ENCODE measurements around the gene TFCP2L1.
"Not testable (repeated sequence)": the region's sequence is repeated elsewhere in the genome, so short reads cannot be mapped to it uniquely, and the experiment has no call there.

DNA sequence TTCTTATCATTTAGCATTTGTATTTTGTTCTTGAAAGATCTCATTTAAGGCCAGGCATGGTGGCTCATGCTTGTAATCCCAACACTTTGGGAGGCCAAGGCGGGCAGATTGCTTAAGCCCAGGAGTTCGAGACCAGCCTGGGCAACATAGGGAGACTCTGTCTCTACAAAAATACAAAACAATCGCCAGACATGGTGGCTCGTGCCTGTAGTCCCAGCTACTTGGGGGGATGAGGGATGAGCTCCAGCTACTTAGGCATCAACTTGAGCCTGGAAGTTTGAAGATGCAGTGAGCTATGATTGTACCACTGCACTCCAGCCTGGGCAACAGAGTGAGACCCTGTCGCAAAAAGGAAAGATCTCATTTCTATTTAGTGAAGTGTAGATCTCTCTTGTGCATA lies 12.9 kb upstream of the TFCP2L1 start:
- TF ChIP-seq, protein P1, sequence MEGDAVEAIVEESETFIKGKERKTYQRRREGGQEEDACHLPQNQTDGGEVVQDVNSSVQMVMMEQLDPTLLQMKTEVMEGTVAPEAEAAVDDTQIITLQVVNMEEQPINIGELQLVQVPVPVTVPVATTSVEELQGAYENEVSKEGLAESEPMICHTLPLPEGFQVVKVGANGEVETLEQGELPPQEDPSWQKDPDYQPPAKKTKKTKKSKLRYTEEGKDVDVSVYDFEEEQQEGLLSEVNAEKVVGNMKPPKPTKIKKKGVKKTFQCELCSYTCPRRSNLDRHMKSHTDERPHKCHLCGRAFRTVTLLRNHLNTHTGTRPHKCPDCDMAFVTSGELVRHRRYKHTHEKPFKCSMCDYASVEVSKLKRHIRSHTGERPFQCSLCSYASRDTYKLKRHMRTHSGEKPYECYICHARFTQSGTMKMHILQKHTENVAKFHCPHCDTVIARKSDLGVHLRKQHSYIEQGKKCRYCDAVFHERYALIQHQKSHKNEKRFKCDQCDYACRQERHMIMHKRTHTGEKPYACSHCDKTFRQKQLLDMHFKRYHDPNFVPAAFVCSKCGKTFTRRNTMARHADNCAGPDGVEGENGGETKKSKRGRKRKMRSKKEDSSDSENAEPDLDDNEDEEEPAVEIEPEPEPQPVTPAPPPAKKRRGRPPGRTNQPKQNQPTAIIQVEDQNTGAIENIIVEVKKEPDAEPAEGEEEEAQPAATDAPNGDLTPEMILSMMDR (conservative IDR thresholded peaks at IDR 0.05; ENCODE audit: low read depth in 2 of 2): not testable (repeated sequence)
- TF ChIP-seq, protein P2, sequence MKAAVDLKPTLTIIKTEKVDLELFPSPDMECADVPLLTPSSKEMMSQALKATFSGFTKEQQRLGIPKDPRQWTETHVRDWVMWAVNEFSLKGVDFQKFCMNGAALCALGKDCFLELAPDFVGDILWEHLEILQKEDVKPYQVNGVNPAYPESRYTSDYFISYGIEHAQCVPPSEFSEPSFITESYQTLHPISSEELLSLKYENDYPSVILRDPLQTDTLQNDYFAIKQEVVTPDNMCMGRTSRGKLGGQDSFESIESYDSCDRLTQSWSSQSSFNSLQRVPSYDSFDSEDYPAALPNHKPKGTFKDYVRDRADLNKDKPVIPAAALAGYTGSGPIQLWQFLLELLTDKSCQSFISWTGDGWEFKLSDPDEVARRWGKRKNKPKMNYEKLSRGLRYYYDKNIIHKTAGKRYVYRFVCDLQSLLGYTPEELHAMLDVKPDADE (IDR thresholded peaks at IDR 0.05): not testable (repeated sequence)
- not testable (repeated sequence) for TF ChIP-seq POLR2AphosphoS5 (IDR thresholded peaks at IDR 0.05; ENCODE audit: low read depth); EZH2 (IDR thresholded peaks at IDR 0.05; ENCODE audit: low read depth, unreplicated experiment); JUNB (IDR thresholded peaks at IDR 0.05; ENCODE audit: unreplicated experiment); CREB1 (CRISPR knock-in tag; IDR thresholded peaks at IDR 0.05; ENCODE audit: low read depth); STAT1 (IDR thresholded peaks at IDR 0.05; ENCODE audit: unreplicated experiment); EZH2phosphoT487 (IDR thresholded peaks at IDR 0.05; ENCODE audit: unreplicated experiment); ZNF331 (CRISPR knock-in tag; IDR thresholded peaks at IDR 0.05; ENCODE audit: low read depth); NANOG (IDR thresholded peaks at IDR 0.05; ENCODE audit: borderline replicate concordance); ZNF114 (CRISPR knock-in tag; IDR thresholded peaks at IDR 0.05)
- TF ChIP-seq, protein P3, sequence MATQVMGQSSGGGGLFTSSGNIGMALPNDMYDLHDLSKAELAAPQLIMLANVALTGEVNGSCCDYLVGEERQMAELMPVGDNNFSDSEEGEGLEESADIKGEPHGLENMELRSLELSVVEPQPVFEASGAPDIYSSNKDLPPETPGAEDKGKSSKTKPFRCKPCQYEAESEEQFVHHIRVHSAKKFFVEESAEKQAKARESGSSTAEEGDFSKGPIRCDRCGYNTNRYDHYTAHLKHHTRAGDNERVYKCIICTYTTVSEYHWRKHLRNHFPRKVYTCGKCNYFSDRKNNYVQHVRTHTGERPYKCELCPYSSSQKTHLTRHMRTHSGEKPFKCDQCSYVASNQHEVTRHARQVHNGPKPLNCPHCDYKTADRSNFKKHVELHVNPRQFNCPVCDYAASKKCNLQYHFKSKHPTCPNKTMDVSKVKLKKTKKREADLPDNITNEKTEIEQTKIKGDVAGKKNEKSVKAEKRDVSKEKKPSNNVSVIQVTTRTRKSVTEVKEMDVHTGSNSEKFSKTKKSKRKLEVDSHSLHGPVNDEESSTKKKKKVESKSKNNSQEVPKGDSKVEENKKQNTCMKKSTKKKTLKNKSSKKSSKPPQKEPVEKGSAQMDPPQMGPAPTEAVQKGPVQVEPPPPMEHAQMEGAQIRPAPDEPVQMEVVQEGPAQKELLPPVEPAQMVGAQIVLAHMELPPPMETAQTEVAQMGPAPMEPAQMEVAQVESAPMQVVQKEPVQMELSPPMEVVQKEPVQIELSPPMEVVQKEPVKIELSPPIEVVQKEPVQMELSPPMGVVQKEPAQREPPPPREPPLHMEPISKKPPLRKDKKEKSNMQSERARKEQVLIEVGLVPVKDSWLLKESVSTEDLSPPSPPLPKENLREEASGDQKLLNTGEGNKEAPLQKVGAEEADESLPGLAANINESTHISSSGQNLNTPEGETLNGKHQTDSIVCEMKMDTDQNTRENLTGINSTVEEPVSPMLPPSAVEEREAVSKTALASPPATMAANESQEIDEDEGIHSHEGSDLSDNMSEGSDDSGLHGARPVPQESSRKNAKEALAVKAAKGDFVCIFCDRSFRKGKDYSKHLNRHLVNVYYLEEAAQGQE (IDR thresholded peaks at IDR 0.05; ENCODE audit: unreplicated experiment): not testable (repeated sequence)

Data from GM23338 (cell line).